SK-N-SH (cell line): ENCODE results near the gene NLGN1. TPM values are rescaled to one million over a fixed set of nuclear protein-coding genes. Genes with fewer than 3 reads are reported as not detected.

ENCODE experiments used
- CTCF ChIA-PET: fragments of 300-600, 350-600 bp; formaldehyde crosslinking; extraction: SDS; loops from one replicate; lab custom pipeline; 2021; lab: Yijun Ruan, JAX
- POLR2A ChIA-PET: fragments of 350-600 bp; sonication (Branson Sonifier 250); formaldehyde crosslinking; extraction: SDS; loops from one replicate; lab custom pipeline; 2020; ENCODE audit warnings: antibody characterized with exemption, inconsistent platforms; lab: Yijun Ruan, JAX
- DNase-seq: peaks from one replicate; pipeline ENCODE4 v3.0.0; 2012
- H2AFZ ChIP-seq: fragments of 200-600 bp; sonication (generic); 2 replicates; pipeline ENCODE4 v1.8.1; 2016; ENCODE audit warnings: antibody characterized with exemption, mild to moderate bottlenecking, low read depth
- H3F3A ChIP-seq: fragments of 200-600 bp; sonication (generic); replicated peaks from 2 replicates; pipeline ENCODE3; 2016; ENCODE audit warnings: antibody characterized with exemption, mild to moderate bottlenecking; ENCODE audit not compliant: insufficient read depth
- H3K27ac ChIP-seq, 2 experiments: fragments of 200-500 bp in 1 of 2; fragments of 200-600 bp in 1 of 2; sonication (Bioruptor generic) in 1 of 2; sonication (generic), shearing (Covaris generic) in 1 of 2; 2 replicates each; pipeline versions ENCODE4 v1.5.1 to v1.6.1; 2014 to 2016; ENCODE audit warnings: low read depth in 2 of 2, inconsistent platforms in 1 of 2, low read length in 1 of 2, mild to moderate bottlenecking in 1 of 2, mixed read lengths in 1 of 2
- H3K27me3 ChIP-seq: fragments of 200-600 bp; sonication (generic), shearing (Covaris generic); 2 replicates; pipeline ENCODE4 v1.6.1; 2016; ENCODE audit warnings: mixed run types; ENCODE audit not compliant: insufficient read depth
- H3K36me3 ChIP-seq, 2 experiments: fragments of 200-500 bp in 1 of 2; fragments of 200-600 bp in 1 of 2; sonication (Bioruptor generic) in 1 of 2; sonication (generic) in 1 of 2; replicated peaks in 1 of 2; 2 replicates each; pipeline versions ENCODE3 to v1.5.1; 2014 to 2016; ENCODE audit warnings: low read length in 1 of 2, mild to moderate bottlenecking in 1 of 2; ENCODE audit not compliant: insufficient read depth in 2 of 2, control insufficient read depth in 1 of 2
- H3K4me1 ChIP-seq, 2 experiments: fragments of 200-500 bp in 1 of 2; fragments of 200-600 bp in 1 of 2; sonication (Bioruptor generic) in 1 of 2; sonication (generic), shearing (Covaris generic) in 1 of 2; 2 replicates each; pipeline versions ENCODE4 v1.5.1 to v1.6.1; 2014 to 2016; ENCODE audit warnings: low read depth in 1 of 2, low read length in 1 of 2, mixed run types in 1 of 2; ENCODE audit not compliant: insufficient read depth in 2 of 2, control insufficient read depth in 1 of 2
- H3K4me2 ChIP-seq: fragments of 200-600 bp; sonication (generic), shearing (Covaris generic); 2 replicates; pipeline ENCODE4 v1.6.1; 2017; ENCODE audit warnings: mixed run types
- H3K4me3 ChIP-seq, 2 experiments: fragments of 200-500 bp in 1 of 2; fragments of 200-600 bp in 1 of 2; sonication (Bioruptor generic) in 1 of 2; sonication (generic), shearing (Covaris generic) in 1 of 2; 2 replicates each; pipeline versions ENCODE4 v1.5.1 to v1.8.1; 2014 to 2016; ENCODE audit warnings: low read depth in 2 of 2, inconsistent platforms in 1 of 2, low read length in 1 of 2, mild to moderate bottlenecking in 1 of 2, mixed read lengths in 1 of 2, moderate library complexity in 1 of 2
- H3K79me2 ChIP-seq: fragments of 200-600 bp; sonication (generic); 2 replicates; pipeline ENCODE4 v1.8.1; 2017; ENCODE audit warnings: mild to moderate bottlenecking; ENCODE audit not compliant: insufficient read depth
- H3K9ac ChIP-seq: fragments of 200-600 bp; sonication (generic); 2 replicates; pipeline ENCODE4 v1.6.1; 2017; ENCODE audit warnings: mixed run types
- H3K9me2 ChIP-seq: fragments of 200-600 bp; sonication (generic); 2 replicates; pipeline ENCODE4 v1.6.1; 2017; ENCODE audit warnings: mixed run types
- H3K9me3 ChIP-seq: fragments of 200-600 bp; sonication (generic); 2 replicates; pipeline ENCODE4 v1.6.1; 2017; ENCODE audit warnings: mixed run types, mild to moderate bottlenecking, moderate library complexity
- H4K20me1 ChIP-seq: fragments of 200-600 bp; sonication (generic); 2 replicates; pipeline ENCODE4 v1.6.1; 2017; ENCODE audit warnings: mild to moderate bottlenecking, mixed run types; ENCODE audit not compliant: insufficient read depth
- ELF1 ChIP-seq: IDR thresholded peaks from 2 replicates; pipeline ENCODE4 v1.4.0; 2012
- FOSL2 ChIP-seq: IDR thresholded peaks from 2 replicates; pipeline ENCODE4 v1.4.0; 2012; ENCODE audit warnings: low read depth, mild to moderate bottlenecking, moderate library complexity, borderline replicate concordance
- FOXJ3 ChIP-seq: sonication (generic); formaldehyde crosslinking; IDR thresholded peaks from 2 replicates; pipeline ENCODE4 v1.5.1; 2020; ENCODE audit warnings: mild to moderate bottlenecking, missing genetic modification reagents
- FOXM1 ChIP-seq: IDR thresholded peaks from 2 replicates; pipeline ENCODE4 v1.4.0; 2012; ENCODE audit warnings: low read depth, mild to moderate bottlenecking
- GATA2 ChIP-seq: sonication (generic); formaldehyde crosslinking; IDR thresholded peaks from 2 replicates; pipeline ENCODE4 v1.5.0; 2020; ENCODE audit warnings: mild to moderate bottlenecking, missing genetic modification reagents
- JUND ChIP-seq: IDR thresholded peaks from 2 replicates; pipeline ENCODE4 v1.4.0; 2012
- MEF2A ChIP-seq: IDR thresholded peaks from 2 replicates; pipeline ENCODE4 v1.4.0; 2012; ENCODE audit warnings: low read depth, borderline replicate concordance
- NRF1 ChIP-seq: IDR thresholded peaks from 2 replicates; pipeline ENCODE4 v1.6.1; 2012; ENCODE audit warnings: low read depth, mild to moderate bottlenecking, low read length
- POLR2AphosphoS5 ChIP-seq: IDR thresholded peaks from 2 replicates; pipeline ENCODE4 v1.6.1; 2012; ENCODE audit warnings: low read depth, low read length
- RAD21 ChIP-seq: IDR thresholded peaks from 2 replicates; pipeline ENCODE4 v1.6.1; 2012; ENCODE audit warnings: mild to moderate bottlenecking, low read length
- RCOR1 ChIP-seq: fragments of 150-350 bp; IDR thresholded peaks from 2 replicates; pipeline ENCODE4 v1.6.1; 2017; ENCODE audit warnings: antibody characterized with exemption, low read length
- REST ChIP-seq: IDR thresholded peaks from 2 replicates; pipeline ENCODE4 v1.6.1; 2012; ENCODE audit warnings: mild to moderate bottlenecking, low read depth, low read length, moderate library complexity
- RXRA ChIP-seq: IDR thresholded peaks from 2 replicates; pipeline ENCODE4 v1.4.0; 2012; ENCODE audit warnings: low read depth, mild to moderate bottlenecking, borderline replicate concordance
- SMC3 ChIP-seq: IDR thresholded peaks from 2 replicates; pipeline ENCODE4 v1.6.1; 2012; ENCODE audit warnings: low read depth, low read length, improper control_type of control experiment
- USF2 ChIP-seq: fragments of 150-350 bp; IDR thresholded peaks from 2 replicates; pipeline ENCODE4 v1.6.1; 2017; ENCODE audit warnings: antibody characterized with exemption, low read length, low read depth, borderline replicate concordance
- YY1 ChIP-seq: IDR thresholded peaks from 2 replicates; pipeline ENCODE4 v1.4.0; 2012; ENCODE audit warnings: low read depth, mild to moderate bottlenecking
- ZBTB33 ChIP-seq: IDR thresholded peaks from 2 replicates; pipeline ENCODE4 v1.4.0; 2012; ENCODE audit warnings: low read depth, borderline replicate concordance
- WGBS: methylation state at CpG from one replicate; pipeline ENCODE4 v1.1.6; 2017; ENCODE audit warnings: low lambda C conversion rate; 5-methylcytosine and 5-hydroxymethylcytosine counted together
- polyA plus RNA-seq, 3 experiments: library from polyadenylated mRNA; depleted of rRNA; stranded (reverse); fragments of >200 nt; gene quantifications; 2 replicates each; pipeline ENCODE4 v1.2.3, GENCODE V29; 2012

NLGN1 gene
- polyA plus RNA-seq, 1 of the 3 experiments (the other 2 are of a cell fraction), result 1.5 TPM

GRCh38 chr3:173734895-173735294, 337.4 kb downstream of the NLGN1 start:
- Histone ChIP-seq H3K9me3 (no peaks in the 10 kb centered on the region), H3K36me3 (no peaks in the 10 kb centered on the region), H3K4me2 (peak overlapping the region; percentile 1; the same call in 1 of the 2 replicates), H3K4me3 (no peak overlapping the region), H3K27me3 (no peaks in the 10 kb centered on the region)
- no peak for DNase-seq
- ChIA-PET CTCF (no interaction called here), POLR2A (no interaction called here)
- TF ChIP-seq JUND (no peak), POLR2AphosphoS5 (no peak), ZBTB33 (no peak), NRF1 (no peak), RXRA (no peak), REST (no peak), RCOR1 (no peak), GATA2 (CRISPR knock-in tag) (no peak), ELF1 (no peak), FOXM1 (no peak), YY1 (no peak), MEF2A (no peak), FOSL2 (no peak), RAD21 (no peak), SMC3 (no peak), FOXJ3 (no peak), USF2 (no peak)
- TF ChIP-seq, all 33 proteins: peak for 0
- 74% methylated on average over 1 of the region's 1 CpG for WGBS
- Histone ChIP-seq H3K9ac (no peak overlapping the region), H2AFZ (peak overlapping the region; percentile 20; the same call in 1 of the 2 replicates), H3K4me1 (peaks cover 0 to 17% of the 10 kb centered on the region in 2 experiments; a peak in 1 of 4 replicates), H3F3A (peaks cover 33% of the 10 kb centered on the region), H3K27ac (peak overlapping the region in 1 of 2 experiments; percentile 59; a peak in 2 of 4 replicates), H4K20me1 (no peaks in the 10 kb centered on the region), H3K9me2 (no peaks in the 10 kb centered on the region), H3K79me2 (no peaks in the 10 kb centered on the region)
